Measurements from ENCODE around the gene NELL1.

Gene NELL1

GRCh38 chr11:21495879-21496278 is 826.5 kb downstream of the NELL1 start:
- no peak for TF ChIP-seq CTCF (IDR thresholded peaks at IDR 0.05; ENCODE audit: insufficient read depth, low read depth, low read length, missing control alignments)
- no peak overlapping the region for H3K4me3 ChIP-seq (ENCODE audit: low read depth, low read length)
- no peak for DNase-seq (ENCODE audit: low read depth)

GRCh38 chr11:21501245-21501644 is 831.9 kb downstream of the NELL1 start:
- H3K4me3 ChIP-seq (ENCODE audit: low read depth, low read length): no peak overlapping the region
- TF ChIP-seq CTCF (IDR thresholded peaks at IDR 0.05; ENCODE audit: insufficient read depth, low read depth, low read length, missing control alignments): no peak
- DNase-seq (ENCODE audit: low read depth): no peak

- no peak for DNase-seq (ENCODE audit: low read depth)
- no peak overlapping the region for H3K4me3 ChIP-seq (ENCODE audit: low read depth, low read length)
- TF ChIP-seq CTCF (IDR thresholded peaks at IDR 0.05; ENCODE audit: insufficient read depth, low read depth, low read length, missing control alignments): no peak
Observed at GRCh38 chr11:21505070-21505469, 835.7 kb downstream of the NELL1 start.

- H3K4me3 ChIP-seq (ENCODE audit: low read depth, low read length): no peak overlapping the region
- DNase-seq (ENCODE audit: low read depth): peak; percentile 64
- TF ChIP-seq CTCF (IDR thresholded peaks at IDR 0.05; ENCODE audit: insufficient read depth, low read depth, low read length, missing control alignments): peak; percentile 63
Observed at GRCh38 chr11:21511835-21512440, 842.6 kb downstream of the NELL1 start.

GRCh38 chr11:21514316-21514715 is 844.9 kb downstream of the NELL1 start:
- no peak overlapping the region for H3K4me3 ChIP-seq (ENCODE audit: low read depth, low read length)
- peak; percentile 24 for DNase-seq (ENCODE audit: low read depth)
- TF ChIP-seq CTCF (IDR thresholded peaks at IDR 0.05; ENCODE audit: insufficient read depth, low read depth, low read length, missing control alignments): peak; percentile 28

- no peak for DNase-seq (ENCODE audit: low read depth)
- TF ChIP-seq CTCF (IDR thresholded peaks at IDR 0.05; ENCODE audit: insufficient read depth, low read depth, low read length, missing control alignments): no peak
- no peak overlapping the region for H3K4me3 ChIP-seq (ENCODE audit: low read depth, low read length)
Observed at GRCh38 chr11:21520244-21520643, 850.9 kb downstream of the NELL1 start.

- no peak for DNase-seq (ENCODE audit: low read depth)
- no peak overlapping the region for H3K4me3 ChIP-seq (ENCODE audit: low read depth, low read length)
- no peak for TF ChIP-seq CTCF (IDR thresholded peaks at IDR 0.05; ENCODE audit: insufficient read depth, low read depth, low read length, missing control alignments)
Observed at GRCh38 chr11:21529187-21529586, 859.8 kb downstream of the NELL1 start.

Data from GM12865 (cell line).